Retinal pigment epithelial cell (primary cell): ENCODE results near the gene INA.
A peak's percentile ranks its signal among the peaks of the same experiment; 100 is the strongest.

ENCODE experiments used
- DNase-seq: peaks from one replicate; pipeline ENCODE4 v3.0.0-alpha.2; 2010; ENCODE audit warnings: low read depth
- H3K4me3 ChIP-seq: 2 replicates; pipeline ENCODE4 v1.5.1; 2011; ENCODE audit warnings: mild to moderate bottlenecking, low read length, control low read depth, moderate library complexity
- TF ChIP-seq, protein P1 (sequence below): conservative IDR thresholded peaks from 2 replicates; pipeline ENCODE4 v1.5.1; 2011; ENCODE audit warnings: low read depth, low read length, control low read depth, inconsistent platforms

Gene INA

DNA sequence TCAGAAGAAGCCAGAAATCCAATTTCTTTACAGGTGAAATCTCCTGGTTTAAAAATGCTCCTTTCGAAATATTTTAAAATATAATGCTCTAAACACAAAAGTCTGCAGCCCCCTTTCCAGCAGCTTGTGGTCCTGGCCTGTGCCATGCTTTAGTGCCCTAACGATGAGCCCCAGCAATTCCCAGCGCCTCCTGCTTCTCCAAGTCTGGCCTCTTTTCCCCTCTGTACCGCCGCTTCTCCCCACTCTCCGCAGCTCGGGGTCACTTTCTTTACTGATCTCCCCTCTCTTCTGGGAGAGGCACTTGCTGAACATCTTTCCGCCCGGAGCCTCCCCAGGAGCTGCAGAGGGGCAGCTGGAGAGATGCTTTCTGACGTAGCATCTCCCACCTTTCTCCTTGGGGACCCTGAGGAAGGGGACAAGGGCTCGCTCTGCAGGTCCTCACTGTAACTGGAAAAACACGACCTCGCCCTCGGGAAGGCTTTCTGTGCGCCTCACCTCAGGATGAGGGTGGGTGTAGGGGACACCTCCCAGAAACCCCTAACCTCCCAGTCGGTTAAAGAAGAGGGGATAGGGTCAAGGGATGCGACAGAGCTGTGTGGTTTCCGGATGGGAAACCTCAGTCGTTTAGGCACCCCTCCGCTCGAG lies 565 bp upstream of the INA start:
- no peak for DNase-seq
- H3K4me3 ChIP-seq = peak overlapping the region; percentile 22
- TF ChIP-seq, protein P1, sequence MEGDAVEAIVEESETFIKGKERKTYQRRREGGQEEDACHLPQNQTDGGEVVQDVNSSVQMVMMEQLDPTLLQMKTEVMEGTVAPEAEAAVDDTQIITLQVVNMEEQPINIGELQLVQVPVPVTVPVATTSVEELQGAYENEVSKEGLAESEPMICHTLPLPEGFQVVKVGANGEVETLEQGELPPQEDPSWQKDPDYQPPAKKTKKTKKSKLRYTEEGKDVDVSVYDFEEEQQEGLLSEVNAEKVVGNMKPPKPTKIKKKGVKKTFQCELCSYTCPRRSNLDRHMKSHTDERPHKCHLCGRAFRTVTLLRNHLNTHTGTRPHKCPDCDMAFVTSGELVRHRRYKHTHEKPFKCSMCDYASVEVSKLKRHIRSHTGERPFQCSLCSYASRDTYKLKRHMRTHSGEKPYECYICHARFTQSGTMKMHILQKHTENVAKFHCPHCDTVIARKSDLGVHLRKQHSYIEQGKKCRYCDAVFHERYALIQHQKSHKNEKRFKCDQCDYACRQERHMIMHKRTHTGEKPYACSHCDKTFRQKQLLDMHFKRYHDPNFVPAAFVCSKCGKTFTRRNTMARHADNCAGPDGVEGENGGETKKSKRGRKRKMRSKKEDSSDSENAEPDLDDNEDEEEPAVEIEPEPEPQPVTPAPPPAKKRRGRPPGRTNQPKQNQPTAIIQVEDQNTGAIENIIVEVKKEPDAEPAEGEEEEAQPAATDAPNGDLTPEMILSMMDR = no peak

DNA sequence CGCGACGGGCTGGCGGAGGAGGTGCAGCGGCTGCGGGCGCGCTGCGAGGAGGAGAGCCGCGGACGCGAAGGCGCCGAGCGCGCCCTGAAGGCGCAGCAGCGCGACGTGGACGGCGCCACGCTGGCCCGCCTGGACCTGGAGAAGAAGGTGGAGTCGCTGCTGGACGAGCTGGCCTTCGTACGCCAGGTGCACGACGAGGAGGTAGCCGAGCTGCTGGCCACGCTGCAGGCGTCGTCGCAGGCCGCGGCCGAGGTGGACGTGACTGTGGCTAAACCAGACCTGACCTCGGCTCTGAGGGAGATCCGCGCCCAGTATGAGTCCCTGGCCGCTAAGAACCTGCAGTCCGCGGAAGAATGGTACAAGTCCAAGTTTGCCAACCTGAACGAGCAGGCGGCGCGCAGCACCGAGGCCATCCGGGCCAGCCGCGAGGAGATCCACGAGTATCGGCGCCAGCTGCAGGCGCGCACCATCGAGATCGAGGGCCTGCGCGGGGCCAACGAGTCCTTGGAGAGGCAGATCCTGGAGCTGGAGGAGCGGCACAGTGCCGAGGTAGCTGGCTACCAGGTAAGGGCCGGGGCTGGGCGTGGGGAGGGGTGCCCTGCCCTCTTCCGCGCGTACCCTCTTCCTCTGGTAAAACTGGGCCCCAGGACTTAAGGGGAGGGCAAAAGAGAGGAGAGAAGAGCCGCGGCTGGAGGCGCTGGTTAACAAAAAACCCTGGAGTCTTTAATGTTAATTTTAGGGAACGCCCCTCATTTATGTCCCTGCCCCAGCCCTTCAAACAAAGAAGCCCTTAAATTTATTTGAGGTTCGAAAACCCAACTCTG lies 987 bp downstream of the INA start:
- no peak overlapping the region for H3K4me3 ChIP-seq
- TF ChIP-seq, protein P1 = no peak
- no peak for DNase-seq

DNA sequence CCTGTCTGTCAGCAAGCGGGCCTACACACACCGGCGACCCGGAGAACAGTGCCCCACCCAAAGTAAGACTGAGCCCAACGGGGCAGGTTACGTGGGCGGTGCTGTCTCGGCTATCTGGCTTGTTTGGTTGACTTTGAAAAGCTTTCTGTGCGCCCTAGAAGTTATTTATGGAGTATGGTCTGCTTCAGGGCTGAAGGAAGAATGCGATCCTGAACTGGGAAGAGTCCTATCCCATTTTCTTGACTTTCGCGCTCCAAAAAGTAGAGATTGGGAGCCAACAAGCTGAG lies 1.5 kb downstream of the INA start:
- H3K4me3 ChIP-seq = no peak overlapping the region
- DNase-seq = no peak
- TF ChIP-seq, protein P1 = no peak

DNA sequence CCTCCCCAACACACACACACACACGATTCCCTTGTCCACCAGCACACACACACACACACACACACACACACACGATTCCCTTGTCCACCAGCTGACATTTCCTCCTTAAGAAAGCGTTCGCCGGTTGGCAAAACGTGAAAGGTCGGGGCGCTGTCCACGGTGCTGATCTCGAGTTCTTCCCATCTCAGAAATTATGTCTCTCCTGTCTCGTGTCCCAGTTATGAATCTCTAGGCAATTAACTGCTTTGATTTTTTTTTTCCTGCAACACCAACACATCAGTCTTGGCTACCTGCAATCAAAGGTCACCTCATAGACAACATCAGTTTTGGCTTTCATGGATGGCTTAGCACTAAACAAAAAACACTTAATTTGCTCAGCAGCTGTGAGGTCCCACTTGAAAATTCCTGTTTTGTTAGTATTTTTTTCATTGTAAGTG lies 1.9 kb downstream of the INA start:
- TF ChIP-seq, protein P1 = no peak
- DNase-seq = no peak
- no peak overlapping the region for H3K4me3 ChIP-seq

DNA sequence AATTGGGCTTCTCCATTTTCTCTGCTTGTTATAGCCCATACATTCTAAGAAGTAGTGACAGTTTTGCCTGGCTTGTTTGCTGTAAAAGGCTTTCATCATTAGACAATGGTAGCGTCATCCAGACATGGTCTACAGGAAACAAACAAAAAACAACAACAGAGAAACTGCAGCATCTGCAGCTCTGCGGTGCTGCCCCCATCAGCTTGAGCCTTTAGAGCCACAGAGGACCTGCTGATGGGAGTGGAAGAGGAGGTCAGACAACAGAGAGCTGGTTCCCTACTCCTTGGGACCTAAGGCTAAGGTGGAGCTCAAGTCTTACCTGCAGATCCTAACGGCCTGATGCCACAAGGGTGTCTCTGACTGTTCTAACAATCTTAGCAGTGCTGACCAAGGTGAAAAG lies 3.1 kb downstream of the INA start:
- H3K4me3 ChIP-seq = no peak overlapping the region
- no peak for DNase-seq
- TF ChIP-seq, protein P1 = no peak

DNA sequence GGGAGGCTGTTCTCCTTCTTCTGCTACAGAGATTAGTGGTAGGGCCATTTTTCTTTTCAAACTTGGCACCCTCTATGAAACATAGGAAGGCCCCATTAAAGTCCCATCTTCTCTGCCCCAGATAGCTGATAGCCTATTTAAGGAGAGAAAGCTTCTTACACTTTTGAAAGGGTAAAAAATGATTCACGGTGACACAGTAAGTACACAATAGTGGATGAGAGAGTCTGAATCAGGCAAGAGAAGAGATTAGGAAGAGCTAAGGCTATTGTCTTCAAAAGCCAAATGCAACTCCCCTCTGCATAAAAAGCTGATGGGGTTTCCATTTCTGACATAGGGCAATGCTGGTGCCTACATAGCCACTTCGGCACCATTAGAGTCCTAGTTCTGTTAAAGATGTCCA lies 3.6 kb downstream of the INA start:
- H3K4me3 ChIP-seq = no peak overlapping the region
- DNase-seq = no peak
- TF ChIP-seq, protein P1 = no peak

DNA sequence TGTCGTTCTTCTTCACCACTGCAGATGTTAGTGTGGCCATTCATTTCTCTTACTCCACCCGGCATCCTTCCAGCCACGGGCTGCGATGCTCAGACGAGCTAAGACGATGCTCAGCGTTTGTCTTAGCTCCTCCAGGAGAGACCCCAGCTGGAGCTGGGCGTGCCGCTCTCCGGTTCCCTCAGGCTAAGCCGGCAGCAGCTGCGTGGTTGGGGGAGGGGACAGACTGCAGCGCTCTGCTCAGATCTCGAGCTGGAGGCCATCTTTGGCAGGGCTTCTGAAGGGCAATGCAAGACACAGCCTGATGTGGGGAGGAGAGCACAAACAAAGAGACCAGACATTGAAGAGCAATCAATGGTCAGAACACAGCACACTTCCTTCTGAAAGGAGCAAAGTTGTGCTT lies 4.8 kb downstream of the INA start:
- peak overlapping the region; percentile 19 for H3K4me3 ChIP-seq

More for the DNA sequence above, 4.8 kb downstream of the INA start:
- TF ChIP-seq, protein P1 = no peak
- no peak for DNase-seq
